C4-2B (cell line): ENCODE results near the gene METTL4.

Experiments
- H3K27ac ChIP-seq: fragments of 450-650 bp; 2 replicates; pipeline ENCODE4 v1.5.1; 2017
- CTCF ChIP-seq: fragments of 450-650 bp; conservative IDR thresholded peaks from 2 replicates; pipeline ENCODE4 v1.5.1; 2017; ENCODE audit warnings: mild to moderate bottlenecking
- ZFX ChIP-seq: fragments of 450-650 bp; IDR thresholded peaks from 2 replicates; pipeline ENCODE4 v1.6.1; 2017

METTL4 gene

GRCh38 chr18:2559249-2559648 lies 12.1 kb downstream of the METTL4 start:
- TF ChIP-seq CTCF (no peak), ZFX (no peak)

GRCh38 chr18:2557536-2557935 lies 13.8 kb downstream of the METTL4 start:
- TF ChIP-seq ZFX = no peak
- no peak for TF ChIP-seq CTCF
- no peak overlapping the region for H3K27ac ChIP-seq

More at GRCh38 chr18:2559249-2559648, 12.1 kb downstream of the METTL4 start:
- H3K27ac ChIP-seq = no peak overlapping the region

GRCh38 chr18:2555895-2556294 lies 15.4 kb downstream of the METTL4 start:
- no peak overlapping the region for H3K27ac ChIP-seq
- TF ChIP-seq CTCF = no peak
- no peak for TF ChIP-seq ZFX

GRCh38 chr18:2554696-2555095 lies 16.6 kb downstream of the METTL4 start:
- TF ChIP-seq ZFX (no peak), CTCF (no peak)
- no peak overlapping the region for H3K27ac ChIP-seq

GRCh38 chr18:2551425-2551824 lies 19.9 kb downstream of the METTL4 start:
- TF ChIP-seq CTCF (no peak), ZFX (no peak)
- H3K27ac ChIP-seq = no peak overlapping the region

GRCh38 chr18:2549462-2549861 lies 21.8 kb downstream of the METTL4 start:
- H3K27ac ChIP-seq = no peak overlapping the region
- no peak for TF ChIP-seq CTCF
- no peak for TF ChIP-seq ZFX

GRCh38 chr18:2547477-2548087 lies 23.7 kb downstream of the METTL4 start:
- TF ChIP-seq CTCF (peak; percentile 78), ZFX (no peak)
- no peak overlapping the region for H3K27ac ChIP-seq
